ENCODE data around the gene ARHGAP9.

The ARHGAP9 gene

GRCh38 chr12:57479376-57480115 is at the start of gene ARHGAP9:
TSS of gene ARHGAP9 (minus strand) at chr12:57479866. CDS start at chr12:57479406, 460 bp downstream.
- no peak for DNase-seq (ENCODE audit: low read depth, low spot score)

GRCh38 chr12:57528831-57529555 is 49.3 kb upstream of the ARHGAP9 start:
- DNase-seq (ENCODE audit: low read depth, low spot score), result no peak

GRCh38 chr12:57528176-57528575 is 48.5 kb upstream of the ARHGAP9 start:
- DNase-seq (ENCODE audit: low read depth, low spot score), result no peak

GRCh38 chr12:57527184-57527583 is 47.5 kb upstream of the ARHGAP9 start:
- no peak for DNase-seq (ENCODE audit: low read depth, low spot score)

GRCh38 chr12:57526477-57527126 is 46.9 kb upstream of the ARHGAP9 start:
- no peak for DNase-seq (ENCODE audit: low read depth, low spot score)

GRCh38 chr12:57525615-57526383 is 46.1 kb upstream of the ARHGAP9 start:
- no peak for DNase-seq (ENCODE audit: low read depth, low spot score)

- no peak for DNase-seq (ENCODE audit: low read depth, low spot score)
These were observed 45.3 kb upstream of the ARHGAP9 start for GRCh38 chr12:57524814-57525614.

GRCh38 chr12:57523706-57524614 is 44.3 kb upstream of the ARHGAP9 start:
- no peak for DNase-seq (ENCODE audit: low read depth, low spot score)

GRCh38 chr12:57522887-57523705 is 43.4 kb upstream of the ARHGAP9 start:
- no peak for DNase-seq (ENCODE audit: low read depth, low spot score)

GRCh38 chr12:57522011-57522886 is 42.6 kb upstream of the ARHGAP9 start, which contains the start of gene MBD6:
TSS of gene MBD6 (plus strand) at chr12:57522824. CDS start at chr12:57524304, 1,480 bp downstream.
- DNase-seq (ENCODE audit: low read depth, low spot score), result no peak

- DNase-seq (ENCODE audit: low read depth, low spot score), result no peak
These were observed 41.9 kb upstream of the ARHGAP9 start for GRCh38 chr12:57521525-57522010.

GRCh38 chr12:57520053-57520818 is 40.6 kb upstream of the ARHGAP9 start, which contains the start of gene DDIT3:
TSS of gene DDIT3 (minus strand) at chr12:57520514. CDS start at chr12:57517406, 3,108 bp downstream.
- DNase-seq (ENCODE audit: low read depth, low spot score), result no peak

GRCh38 chr12:57519796-57520052 is 40.1 kb upstream of the ARHGAP9 start:
- no peak for DNase-seq (ENCODE audit: low read depth, low spot score)

GRCh38 chr12:57518920-57519795 is 39.5 kb upstream of the ARHGAP9 start:
- no peak for DNase-seq (ENCODE audit: low read depth, low spot score)

GRCh38 chr12:57518176-57518919 is 38.7 kb upstream of the ARHGAP9 start:
- no peak for DNase-seq (ENCODE audit: low read depth, low spot score)

Data from iPS DF 19.7 (cell line).